C4-2B (cell line): Measurements from ENCODE around the gene RCCD1.
"Not testable (repeated sequence)": the region's sequence is repeated elsewhere in the genome, so short reads cannot be mapped to it uniquely, and the experiment has no call there.

ENCODE experiments used
- H3K27ac ChIP-seq: fragments of 450-650 bp; 2 replicates; pipeline ENCODE4 v1.5.1; 2017
- CTCF ChIP-seq: fragments of 450-650 bp; conservative IDR thresholded peaks from 2 replicates; pipeline ENCODE4 v1.5.1; 2017; ENCODE audit warnings: mild to moderate bottlenecking
- ZFX ChIP-seq: fragments of 450-650 bp; IDR thresholded peaks from 2 replicates; pipeline ENCODE4 v1.6.1; 2017

RCCD1 gene

GRCh38 chr15:90954712-90955623, at the start of gene RCCD1:
TSS of gene RCCD1 (plus strand) at chr15:90954884. CDS start at chr15:90956735, 1,851 bp downstream.
- TF ChIP-seq CTCF: no peak
- TF ChIP-seq ZFX: peak; percentile 95
- H3K27ac ChIP-seq: peak within 1 kb of the TSS; percentile 95

- H3K27ac ChIP-seq: no peak overlapping the region
- no peak for TF ChIP-seq CTCF
- no peak for TF ChIP-seq ZFX
Measured at GRCh38 chr15:90905306-90906180, 49.1 kb upstream of the RCCD1 start.

GRCh38 chr15:90906181-90906849, 48.4 kb upstream of the RCCD1 start:
- TF ChIP-seq ZFX: no peak
- no peak for TF ChIP-seq CTCF
- no peak overlapping the region for H3K27ac ChIP-seq

- no peak for TF ChIP-seq CTCF
- no peak for TF ChIP-seq ZFX
- no peak overlapping the region for H3K27ac ChIP-seq
Measured at GRCh38 chr15:90907051-90907660, 47.5 kb upstream of the RCCD1 start.

GRCh38 chr15:90907838-90908507, 46.7 kb upstream of the RCCD1 start:
- H3K27ac ChIP-seq: no peak overlapping the region
- TF ChIP-seq ZFX (no peak), CTCF (no peak)

GRCh38 chr15:90909449-90909848, 45.2 kb upstream of the RCCD1 start:
- not testable (repeated sequence) for H3K27ac ChIP-seq

- H3K27ac ChIP-seq: no peak overlapping the region
Measured at GRCh38 chr15:90909976-90910375, 44.7 kb upstream of the RCCD1 start.

More at GRCh38 chr15:90909976-90910375, 44.7 kb upstream of the RCCD1 start:
- no peak for TF ChIP-seq CTCF
- no peak for TF ChIP-seq ZFX
